ENCODE measurements around the gene PLAA.

DNA sequence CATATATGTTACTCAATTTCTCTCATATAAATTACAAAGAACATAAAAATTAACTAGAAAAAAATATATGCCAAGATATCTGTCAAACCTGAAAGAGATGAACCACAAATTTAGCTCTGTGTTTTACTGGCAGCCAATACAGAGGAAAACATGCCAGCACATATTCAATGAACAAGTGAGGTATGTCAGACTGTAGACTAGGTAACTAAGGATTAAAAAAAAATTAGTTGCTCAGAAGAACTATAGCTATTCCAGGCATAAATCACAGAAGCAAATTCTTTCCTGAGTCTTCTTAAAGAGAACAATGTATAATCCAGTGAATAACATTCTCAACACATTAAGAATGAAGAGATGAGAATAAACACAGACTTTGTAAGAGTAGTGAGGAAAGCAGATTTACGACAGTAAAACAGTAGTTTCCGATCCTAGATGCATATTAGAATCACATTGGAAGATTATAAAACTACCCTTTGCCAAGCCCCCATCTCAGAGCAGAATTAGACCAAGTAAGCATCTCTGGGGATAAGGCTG is 33.8 kb downstream of the PLAA start:
- TF ChIP-seq CTCF (IDR thresholded peaks at IDR 0.05) (no peak), POLR2A (IDR thresholded peaks at IDR 0.05) (no peak)

Data from transverse colon (tissue), 3 donors.